ENCODE results near the gene LRGUK.

- no peak for TF ChIP-seq CTCF (IDR thresholded peaks at IDR 0.05)
- no peak for TF ChIP-seq POLR2A (IDR thresholded peaks at IDR 0.05)
Observed at GRCh38 chr7:134279336-134279735, 152.2 kb downstream of the LRGUK start.

Measured in esophagus squamous epithelium (tissue), 4 donors.